HepG2 (cell line): ENCODE results near the gene MSI2. TPM values are rescaled to one million over a fixed set of nuclear protein-coding genes. Genes with fewer than 3 reads are reported as not detected.
A peak's percentile ranks its signal among the peaks of the same experiment; 100 is the strongest.

Experiments used
- ATAC-seq: fragments of 200-7000 bp; cut with Tn5 transposase; 3 replicates; pipeline ENCODE4 v1.9.1; 2020; ENCODE audit warnings: mild to moderate bottlenecking, moderate library complexity
- BruUV-seq: library from RNA; stranded (reverse); fragments of 400-500 nt; replicated peaks from 2 replicates; lab custom pipeline; 2021; lab: Mats Ljungman, UMichigan
- CTCF ChIA-PET: fragments of 300-600 bp; formaldehyde crosslinking; extraction: SDS; loops from one replicate; lab custom pipeline; 2021; ENCODE audit warnings: low total read pairs, inconsistent platforms, low intra/inter-chr PET ratio; lab: Yijun Ruan, JAX
- POLR2A ChIA-PET: fragments of 350-600 bp; sonication (Branson Sonifier 250); formaldehyde crosslinking; loops from one replicate; lab custom pipeline; 2020; ENCODE audit warnings: antibody characterized with exemption, inconsistent platforms; lab: Yijun Ruan, JAX
- DNase-seq: peaks from one replicate; pipeline ENCODE4 v3.0.0-alpha.2; 2015; ENCODE audit warnings: low spot score
- FAIRE-seq: peaks from 3 replicates; lab custom pipeline; 2011; peaks lifted over from hg19 to GRCh38; lab: Jason Lieb, UNC
- H2AFZ ChIP-seq: one replicate; pipeline ENCODE4 v1.6.1; 2011; ENCODE audit warnings: low read length, inconsistent platforms
- H3K27ac ChIP-seq: fragments of 300-600 bp; 3 replicates; pipeline ENCODE4 v1.8.0; 2011; ENCODE audit warnings: mixed run types, mild to moderate bottlenecking, mixed read lengths, low read length, inconsistent platforms; ENCODE audit not compliant: insufficient read depth; ENCODE audit errors: extremely low read length
- H3K27me3 ChIP-seq, 2 experiments: fragments of 200-600 bp in 1 of 2; 2 replicates in 1 of 2; 3 replicates in 1 of 2; pipeline versions ENCODE4 v1.6.0 to v1.8.0; 2011; ENCODE audit warnings: low read length in 2 of 2, mild to moderate bottlenecking in 2 of 2, moderate library complexity in 2 of 2, inconsistent platforms in 1 of 2; ENCODE audit not compliant: insufficient read depth in 2 of 2, control insufficient read depth in 1 of 2
- H3K36me3 ChIP-seq, 2 experiments: fragments of 200-600 bp in 1 of 2; replicated peaks in 1 of 2; 2 replicates in 1 of 2; 3 replicates in 1 of 2; pipeline versions ENCODE4 v1.5.1 to v1.8.0; 2011; ENCODE audit warnings: low read length in 2 of 2, inconsistent platforms in 1 of 2; ENCODE audit not compliant: insufficient read depth in 2 of 2, control insufficient read depth in 1 of 2
- H3K4me1 ChIP-seq: 2 replicates; pipeline ENCODE4 v1.5.1; 2012; ENCODE audit warnings: low read length, inconsistent platforms; ENCODE audit not compliant: insufficient read depth
- H3K4me2 ChIP-seq: 2 replicates; pipeline ENCODE4 v1.6.0; 2011; ENCODE audit warnings: low read depth, low read length, inconsistent platforms
- H3K4me3 ChIP-seq, 3 experiments: fragments of 200-600 bp in 1 of 3; sonication (generic), shearing (Covaris generic) in 1 of 3; replicated peaks in 1 of 3; 2 replicates each; pipeline ENCODE4 v1.5.1; 2011 to 2016; ENCODE audit warnings: low read length in 3 of 3, inconsistent platforms in 2 of 3, low read depth in 2 of 3, mild to moderate bottlenecking in 2 of 3, control low read depth in 1 of 3, mixed read lengths in 1 of 3; ENCODE audit not compliant: insufficient read depth in 1 of 3
- H3K79me2 ChIP-seq: one replicate; pipeline ENCODE4 v1.6.1; 2011; ENCODE audit warnings: low read length, inconsistent platforms; ENCODE audit not compliant: insufficient read depth
- H3K9ac ChIP-seq: 2 replicates; pipeline ENCODE4 v1.6.0; 2011; ENCODE audit warnings: mild to moderate bottlenecking, low read depth, low read length, inconsistent platforms; ENCODE audit not compliant: insufficient read depth
- H3K9me3 ChIP-seq: 2 replicates; pipeline ENCODE4 v1.5.1; 2012; ENCODE audit warnings: mild to moderate bottlenecking, low read length
- H4K20me1 ChIP-seq: 2 replicates; pipeline ENCODE4 v1.6.0; 2011; ENCODE audit warnings: inconsistent platforms, mild to moderate bottlenecking, low read length, moderate library complexity; ENCODE audit not compliant: insufficient read depth
- ADNP ChIP-seq: sonication (generic); formaldehyde crosslinking; IDR thresholded peaks from 2 replicates; pipeline ENCODE4 v1.4.0; 2020; ENCODE audit warnings: missing genetic modification reagents
- ARHGAP35 ChIP-seq: sonication (generic); formaldehyde crosslinking; IDR thresholded peaks from 2 replicates; pipeline ENCODE4 v1.9.0; 2022; ENCODE audit warnings: mild to moderate bottlenecking, inconsistent platforms, moderate library complexity, missing genetic modification reagents, borderline replicate concordance
- BRCA1 ChIP-seq: sonication (generic); formaldehyde crosslinking; IDR thresholded peaks from 2 replicates; pipeline ENCODE4 v1.4.0; 2020; ENCODE audit warnings: missing genetic modification reagents
- HNF4A ChIP-seq: sonication (generic); formaldehyde crosslinking; IDR thresholded peaks from 2 replicates; pipeline ENCODE4 v1.4.0; 2020; ENCODE audit warnings: missing genetic modification reagents
- HNRNPK ChIP-seq: fragments of 200-400 bp; formaldehyde crosslinking; IDR thresholded peaks from 2 replicates; pipeline ENCODE4 v1.6.1; 2018; ENCODE audit warnings: low read length, low read depth, moderate library complexity, mild to moderate bottlenecking; ENCODE audit not compliant: poor library complexity, severe bottlenecking
- NPAS2 ChIP-seq: sonication (generic); formaldehyde crosslinking; IDR thresholded peaks from 2 replicates; pipeline ENCODE4 v1.8.0; 2022; ENCODE audit warnings: mild to moderate bottlenecking, missing genetic modification reagents, borderline replicate concordance
- SMAD1 ChIP-seq: sonication (generic); formaldehyde crosslinking; IDR thresholded peaks from 2 replicates; pipeline ENCODE4 v1.4.0; 2020; ENCODE audit warnings: missing genetic modification reagents, low read depth, mild to moderate bottlenecking, borderline replicate concordance
- SMARCC2 ChIP-seq: fragments of 450-650 bp; IDR thresholded peaks from 2 replicates; pipeline ENCODE4 v1.6.1; 2017; ENCODE audit warnings: antibody characterized with exemption, mild to moderate bottlenecking
- SRF ChIP-seq: IDR thresholded peaks from 2 replicates; pipeline ENCODE4 v1.6.1; 2011; ENCODE audit warnings: mild to moderate bottlenecking, low read depth, low read length, moderate library complexity
- TP53 ChIP-seq: sonication (generic); formaldehyde crosslinking; conservative IDR thresholded peaks from 2 replicates; pipeline ENCODE4 v1.4.0; 2020; ENCODE audit warnings: missing genetic modification reagents
- ZFP62 ChIP-seq: sonication (generic); formaldehyde crosslinking; IDR thresholded peaks from 2 replicates; pipeline ENCODE4 v1.4.0; 2020; ENCODE audit warnings: missing genetic modification reagents
- ZKSCAN5 ChIP-seq: sonication (generic); formaldehyde crosslinking; IDR thresholded peaks from 2 replicates; pipeline ENCODE4 v1.5.1; 2020; ENCODE audit warnings: mild to moderate bottlenecking, missing genetic modification reagents
- ZNF282 ChIP-seq: fragments of 450-650 bp; IDR thresholded peaks from 2 replicates; pipeline ENCODE4 v1.6.1; 2018; ENCODE audit not compliant: partially characterized antibody
- ZNF326 ChIP-seq: sonication (generic); formaldehyde crosslinking; IDR thresholded peaks from 2 replicates; pipeline ENCODE4 v1.4.0; 2020; ENCODE audit warnings: missing genetic modification reagents, borderline replicate concordance
- ZNF33B ChIP-seq: sonication (generic); formaldehyde crosslinking; IDR thresholded peaks from 2 replicates; pipeline ENCODE4 v1.5.1; 2020; ENCODE audit warnings: mild to moderate bottlenecking, missing genetic modification reagents
- ZZZ3 ChIP-seq: sonication (generic); formaldehyde crosslinking; IDR thresholded peaks from 2 replicates; pipeline ENCODE4 v1.4.0; 2020; ENCODE audit warnings: missing genetic modification reagents, mild to moderate bottlenecking, borderline replicate concordance
- WGBS: methylation state at CpG from one replicate; pipeline ENCODE4 v1.1.6; 2017; ENCODE audit warnings: low lambda C conversion rate; 5-methylcytosine and 5-hydroxymethylcytosine counted together
- in situ Hi-C: cut with HindIII; loops from 2 replicates; pipeline ENCODE4 v1.10.0; 2017; ENCODE audit warnings: low pct_unique_long_range_greater_than_20kb; ENCODE audit not compliant: extremely low pct_ligation_motif_present
- intact Hi-C: fragments of 100-400 bp; cut with micrococcal nuclease; formaldehyde crosslinking; loops from one replicate; pipeline ENCODE4 v1.10.0; 2022; ENCODE audit not compliant: unreplicated experiment
- polyA plus RNA-seq, 8 experiments: library from polyadenylated mRNA; depleted of rRNA in 3 of 8; stranded (reverse) in 7 of 8; unstranded in 1 of 8; fragments of >200 nt; fragmentation: Illumina TruSeq in 4 of 8; extraction: Trizol in 4 of 8; gene quantifications; 2 replicates each; pipeline versions ENCODE4 v1.2.1 to v1.2.3, GENCODE V29; 2011 to 2016; ENCODE audit warnings: low read depth in 4 of 8, missing spikeins in 1 of 8, mixed read lengths in 1 of 8; ENCODE audit not compliant: insufficient read depth in 1 of 8
- total RNA-seq, 5 experiments: library from RNA; depleted of rRNA; stranded (reverse); fragments of >200 nt; fragmentation: Illumina TruSeq; extraction: Trizol; gene quantifications; 2 replicates each; pipeline ENCODE4 v1.2.3, GENCODE V29; 2016; ENCODE audit warnings: low read depth in 1 of 5
- TF ChIP-seq, protein P1 (sequence below): sonication (generic); formaldehyde crosslinking; IDR thresholded peaks from 2 replicates; pipeline ENCODE4 v1.4.0; 2020; ENCODE audit warnings: missing genetic modification reagents

MSI2 gene
- total and polyA plus RNA-seq, 2 of the 13 experiments (the other 11 are each of a cell fraction or from before 2014, with no cell fraction given) = 77.5 to 78.4 TPM

DNA sequence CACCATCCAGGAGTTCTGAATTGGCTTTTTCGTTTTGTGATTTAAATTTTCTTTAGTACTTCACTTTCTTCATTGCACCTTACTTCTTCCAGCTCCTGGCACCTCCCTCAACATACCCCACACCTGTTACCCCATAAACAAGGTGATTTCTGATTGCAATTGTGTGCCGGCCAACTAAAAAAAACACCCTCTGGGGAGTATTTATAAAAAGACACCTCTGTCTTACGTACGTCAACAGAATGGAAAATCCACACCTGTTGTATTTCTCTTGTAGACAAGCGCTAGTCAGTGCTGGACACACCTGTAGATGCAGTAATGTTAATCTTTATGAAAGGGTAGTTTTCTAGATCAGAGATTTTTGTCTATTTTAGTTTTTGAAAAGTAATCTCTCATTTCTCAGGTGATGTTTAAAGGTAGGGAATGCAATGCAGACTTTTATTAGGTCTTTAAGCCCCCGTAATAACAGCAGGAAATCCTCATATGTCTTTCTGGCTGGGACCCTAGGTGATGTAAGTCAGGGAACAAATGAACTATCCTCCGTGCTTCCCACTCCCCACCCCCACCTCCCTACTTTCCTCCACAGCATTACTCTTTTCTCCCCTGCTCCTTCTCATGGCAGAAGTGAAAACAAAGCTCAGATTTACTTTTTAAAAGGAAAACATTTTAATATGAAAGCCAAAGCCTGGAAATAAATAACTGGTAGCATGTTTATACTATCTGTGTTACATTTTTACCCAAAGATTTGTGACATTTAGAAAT lies 4.2 kb downstream of the MSI2 start:
- TF ChIP-seq ZKSCAN5 = no peak
- TF ChIP-seq HNRNPK = peak; percentile 17
- H3K4me3 ChIP-seq = no peak overlapping the region
- H3K27ac ChIP-seq = no peak overlapping the region
- FAIRE-seq = no peak
- no TSS peak for BruUV-seq
- peaks cover 3% of the 10 kb centered on the region; the same call in 1 of the 2 replicates for H4K20me1 ChIP-seq
- peaks cover 20 to 56% of the 10 kb centered on the region in 2 experiments for H3K36me3 ChIP-seq
- no peak for DNase-seq
- no peak overlapping the region for H3K9ac ChIP-seq
- WGBS = 98% methylated on average over 7 of the region's 7 CpGs
- intact Hi-C loops = no loop called here
- H2AFZ ChIP-seq = no peak overlapping the region
- no peaks in the 10 kb centered on the region for H3K27me3 ChIP-seq
- peaks cover 71% of the 10 kb centered on the region for H3K4me1 ChIP-seq
- no peak for ATAC-seq
- peaks cover 82% of the 10 kb centered on the region for H3K79me2 ChIP-seq
- in situ Hi-C loops = no loop called here
- POLR2A ChIA-PET = interaction anchor here (1.5 kb wide), 1 partner anchor 10 kb away, joined by 5 read pairs; no protein-coding TSS in a partner anchor
- CTCF ChIA-PET = no interaction called here
- H3K4me2 ChIP-seq = no peak overlapping the region
- H3K9me3 ChIP-seq = no peaks in the 10 kb centered on the region

DNA sequence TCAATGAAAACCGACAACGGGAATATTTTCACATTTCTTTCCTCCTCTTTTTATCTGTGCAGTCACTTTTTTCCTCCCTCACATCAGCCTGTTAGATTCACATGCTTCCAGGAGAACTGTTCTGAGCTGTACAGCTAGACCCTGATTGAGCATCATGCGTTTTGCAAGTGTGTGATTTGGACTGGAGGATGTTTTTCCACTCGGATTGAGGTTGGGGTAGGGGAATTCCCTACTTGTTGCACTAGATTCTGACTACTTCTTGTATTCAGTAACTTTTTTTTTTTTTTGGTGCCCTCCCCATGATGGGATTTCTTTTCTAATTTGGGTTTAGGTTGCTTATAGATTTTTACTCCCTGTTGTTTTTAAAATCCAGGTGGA lies 4.8 kb downstream of the MSI2 start:
- Histone ChIP-seq H3K4me1 (peaks cover 68% of the 10 kb centered on the region), H4K20me1 (peaks cover 3% of the 10 kb centered on the region; the same call in 1 of the 2 replicates), H3K9ac (no peak overlapping the region), H3K9me3 (no peaks in the 10 kb centered on the region), H2AFZ (no peak overlapping the region), H3K27ac (no peak overlapping the region), H3K36me3 (peaks cover 20 to 61% of the 10 kb centered on the region in 2 experiments), H3K4me3 (no peak overlapping the region), H3K4me2 (no peak overlapping the region), H3K27me3 (no peaks in the 10 kb centered on the region), H3K79me2 (peaks cover 87% of the 10 kb centered on the region)
- POLR2A ChIA-PET = interaction anchor here (1.5 kb wide), 1 partner anchor 10 kb away, joined by 5 read pairs; no protein-coding TSS in a partner anchor
- no peak for ATAC-seq
- intact Hi-C loops = no loop called here
- no TSS peak for BruUV-seq
- TF ChIP-seq SRF (no peak), ZNF33B (CRISPR knock-in tag) (no peak), NPAS2 (no peak), TP53 (CRISPR knock-in tag) (no peak), SMARCC2 (no peak), ZNF282 (no peak), ARHGAP35 (no peak), ZNF326 (CRISPR knock-in tag) (no peak), ADNP (no peak), ZZZ3 (CRISPR knock-in tag) (no peak), SMAD1 (CRISPR knock-in tag) (no peak), BRCA1 (CRISPR knock-in tag) (no peak), ZFP62 (CRISPR knock-in tag) (no peak), HNF4A (no peak)
- TF ChIP-seq, protein P1, sequence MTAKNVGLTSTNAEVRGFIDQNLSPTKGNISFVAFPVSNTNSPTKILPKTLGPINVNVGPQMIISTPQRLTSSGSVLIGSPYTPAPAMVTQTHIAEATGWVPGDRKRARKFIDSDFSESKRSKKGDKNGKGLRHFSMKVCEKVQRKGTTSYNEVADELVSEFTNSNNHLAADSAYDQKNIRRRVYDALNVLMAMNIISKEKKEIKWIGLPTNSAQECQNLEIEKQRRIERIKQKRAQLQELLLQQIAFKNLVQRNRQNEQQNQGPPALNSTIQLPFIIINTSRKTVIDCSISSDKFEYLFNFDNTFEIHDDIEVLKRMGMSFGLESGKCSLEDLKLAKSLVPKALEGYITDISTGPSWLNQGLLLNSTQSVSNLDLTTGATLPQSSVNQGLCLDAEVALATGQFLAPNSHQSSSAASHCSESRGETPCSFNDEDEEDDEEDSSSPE (CRISPR knock-in tag) = no peak
- CTCF ChIA-PET = no interaction called here
- no peak for FAIRE-seq
- WGBS = 95% methylated on average over 4 of the region's 4 CpGs
- DNase-seq = no peak
- in situ Hi-C loops = no loop called here
